Measurements from ENCODE around the gene CHCHD5. TPM values are rescaled to one million over a fixed set of nuclear protein-coding genes. Genes with fewer than 3 reads are reported as not detected.

The CHCHD5 gene
- total RNA-seq, 1 experiment from 2014 or later = 32.3 TPM

GRCh38 chr2:112633708-112634107 is 49.3 kb downstream of the CHCHD5 start:
- Histone ChIP-seq H3K27ac (ENCODE audit: insufficient read length, low read depth, low read length) (no peak overlapping the region), H3K18ac (ENCODE audit: insufficient read length, low read depth, low read length) (no peak overlapping the region), H2AK5ac (ENCODE audit: insufficient read length, low read length) (no peak overlapping the region), H2AFZ (ENCODE audit: low read length) (no peak overlapping the region), H3K56ac (ENCODE audit: insufficient read length, low read depth, low read length) (no peak overlapping the region), H3K27me3 (ENCODE audit: insufficient read depth, low read length) (no peaks in the 10 kb centered on the region), H3K4me1 (ENCODE audit: insufficient read depth, low read length) (peaks cover 6% of the 10 kb centered on the region), H2BK20ac (ENCODE audit: low read depth, low read length, poor library complexity, severe bottlenecking) (no peak overlapping the region), H2BK12ac (ENCODE audit: insufficient read length, low read depth, low read length) (no peak overlapping the region), H2BK120ac (ENCODE audit: low read depth, low read length, poor library complexity, severe bottlenecking) (no peak overlapping the region), H3T11ph (ENCODE audit: low read length) (no peak overlapping the region), H3K14ac (ENCODE audit: insufficient read depth, low read length) (no peak overlapping the region), H4K20me1 (ENCODE audit: control insufficient read depth, insufficient read depth, insufficient read length) (no peaks in the 10 kb centered on the region), H4K91ac (ENCODE audit: insufficient read length, low read depth, low read length) (no peak overlapping the region), H3K79me1 (ENCODE audit: insufficient read depth, low read depth, low read length, poor library complexity, severe bottlenecking) (no peaks in the 10 kb centered on the region), H3K79me2 (ENCODE audit: insufficient read depth, low read length) (no peaks in the 10 kb centered on the region), H3K9ac (ENCODE audit: extremely low read depth, insufficient read length, low read length) (no peak overlapping the region), H3K23me2 (ENCODE audit: insufficient read length, low read depth, low read length, poor library complexity, severe bottlenecking) (no peaks in the 10 kb centered on the region), H2BK5ac (ENCODE audit: insufficient read length, low read length) (no peak overlapping the region), H3K4ac (ENCODE audit: low read depth, low read length) (no peak overlapping the region), H4K8ac (replicated peaks; ENCODE audit: insufficient read length, low read depth, low read length) (no peak overlapping the region), H3K23ac (ENCODE audit: insufficient read length, low read depth, low read length) (no peak overlapping the region), H4K5ac (ENCODE audit: insufficient read length, low read depth, low read length) (no peak overlapping the region), H3K9me3 (ENCODE audit: control insufficient read depth, low read depth, low read length) (no peaks in the 10 kb centered on the region), H3K4me2 (ENCODE audit: insufficient read depth, insufficient read length, low read length) (no peak overlapping the region), H2BK15ac (ENCODE audit: low read depth, low read length) (no peak overlapping the region)
- Mint-ChIP-seq H3K36me3 (ENCODE audit: insufficient read depth in 1 of 3, low read depth in 3 of 3) (no peaks in the 10 kb centered on the region; a peak in 1 of 7 replicates), H3K9me3 (no peaks in the 10 kb centered on the region; a peak in 1 of 5 replicates), H3K27me3 (ENCODE audit: low read depth) (peaks cover 1% of the 10 kb centered on the region; the same call in 1 of the 2 replicates), H3K4me3 (no peak overlapping the region), H3K4me1 (peaks cover 24 to 28% of the 10 kb centered on the region in 2 experiments), H3K27ac (peak overlapping the region in 1 of 3 experiments; percentile 16; a peak in 1 of 7 replicates)
- WGBS (ENCODE audit: extremely low coverage, insufficient read length, low lambda C conversion rate) = no CpG with 5 or more reads among the region's 5 CpGs
- no peak for DNase-seq
- TF ChIP-seq CTCF (conservative IDR thresholded peaks at IDR 0.05) = no peak
